Gastrocnemius medialis (tissue), 4 donors: Measurements from ENCODE around the gene FAM222B. TPM values are rescaled to one million over a fixed set of nuclear protein-coding genes. Genes with fewer than 3 reads are reported as not detected.

Experiments used
- ATAC-seq, 2 donors: fragments of 150-250 bp; one replicate each; pipeline ENCODE4 v1.9.1; 2016
- DNase-seq, 2 donors: peaks; one replicate each; pipeline ENCODE4 v3.0.0-alpha.2; 2019
- H3K27ac ChIP-seq, 4 donors: fragments of 200-600 bp; sonication (generic); 1 replicate in 1 of 4; 2 replicates in 3 of 4; pipeline ENCODE4 v1.5.1; 2016 to 2018; ENCODE audit warnings: mild to moderate bottlenecking in 2 of 4, moderate library complexity in 1 of 4
- H3K27me3 ChIP-seq, 3 donors: fragments of 200-600 bp; sonication (generic) in 2 of 3; 1 replicate in 1 of 3; 2 replicates in 2 of 3; pipeline versions ENCODE4 v1.5.1 to v1.6.0; 2016 to 2019; ENCODE audit warnings: mild to moderate bottlenecking in 1 of 3, moderate library complexity in 1 of 3
- H3K36me3 ChIP-seq, 2 donors: fragments of 200-600 bp; sonication (generic) in 1 of 2; one replicate each; pipeline ENCODE4 v1.5.1; 2017 to 2018
- H3K4me1 ChIP-seq, 2 donors: fragments of 200-600 bp; sonication (generic) in 1 of 2; one replicate each; pipeline ENCODE4 v1.5.1; 2016 to 2017; ENCODE audit warnings: mild to moderate bottlenecking in 2 of 2
- H3K4me3 ChIP-seq, 4 donors: fragments of 200-600 bp; sonication (generic) in 3 of 4; 1 replicate in 1 of 4; 2 replicates in 3 of 4; pipeline ENCODE4 v1.5.1; 2016 to 2019; ENCODE audit warnings: mild to moderate bottlenecking in 2 of 4
- H3K9me3 ChIP-seq, 3 donors: fragments of 200-600 bp; sonication (generic) in 2 of 3; 1 replicate in 1 of 3; 2 replicates in 2 of 3; pipeline ENCODE4 v1.5.1; 2016 to 2019
- POLR2A ChIP-seq, 2 donors: fragments of 450-650 bp; IDR thresholded peaks; one replicate each; pipeline ENCODE4 v1.6.1; 2017; ENCODE audit warnings: antibody characterized with exemption in 2 of 2, mild to moderate bottlenecking in 2 of 2, moderate library complexity in 2 of 2
- in situ Hi-C, 4 donors: fragments of 200-750 bp; cut with MboI; loops; one replicate each; pipeline versions ENCODE4 v1.15.0 to v1.8.0; 2017; ENCODE audit warnings: low sequenced_read_pairs in 4 of 4
- intact Hi-C: fragments of 100-400 bp; cut with DNase I; formaldehyde crosslinking; loops from one replicate; pipeline ENCODE4 v1.15.1; 2023; ENCODE audit warnings: low total_unique reads
- total RNA-seq, 4 donors: library from RNA; depleted of rRNA; stranded (reverse); fragments of >200 nt; gene quantifications; one replicate each; pipeline versions ENCODE4 v1.1.0 to v1.2.3, GENCODE V29; 2016
- TF ChIP-seq, protein P1 (sequence below), 5 experiments: fragments of 450-650 bp in 3 of 5; fragments of 200-600 bp in 2 of 5; sonication (generic) in 2 of 5; IDR thresholded peaks in 4 of 5; conservative IDR thresholded peaks in 1 of 5; 1 replicate in 4 of 5; 2 replicates in 1 of 5; pipeline ENCODE4 v1.5.1; 2016 to 2019; ENCODE audit warnings: antibody characterized with exemption in 5 of 5, mild to moderate bottlenecking in 3 of 5, moderate library complexity in 3 of 5

The FAM222B gene
- total RNA-seq, 4 donors from 2014 or later: 36.2 to 82.6 (median 66.8) TPM

GRCh38 chr17:28875848-28876550 lies 33.4 kb upstream of the FAM222B start:
- intact Hi-C loops: no loop called here
- H3K27ac ChIP-seq: no peak overlapping the region
- ATAC-seq: no peak
- H3K4me3 ChIP-seq: no peak overlapping the region
- no peak for TF ChIP-seq POLR2A (IDR thresholded peaks at IDR 0.05)
- TF ChIP-seq, protein P1, sequence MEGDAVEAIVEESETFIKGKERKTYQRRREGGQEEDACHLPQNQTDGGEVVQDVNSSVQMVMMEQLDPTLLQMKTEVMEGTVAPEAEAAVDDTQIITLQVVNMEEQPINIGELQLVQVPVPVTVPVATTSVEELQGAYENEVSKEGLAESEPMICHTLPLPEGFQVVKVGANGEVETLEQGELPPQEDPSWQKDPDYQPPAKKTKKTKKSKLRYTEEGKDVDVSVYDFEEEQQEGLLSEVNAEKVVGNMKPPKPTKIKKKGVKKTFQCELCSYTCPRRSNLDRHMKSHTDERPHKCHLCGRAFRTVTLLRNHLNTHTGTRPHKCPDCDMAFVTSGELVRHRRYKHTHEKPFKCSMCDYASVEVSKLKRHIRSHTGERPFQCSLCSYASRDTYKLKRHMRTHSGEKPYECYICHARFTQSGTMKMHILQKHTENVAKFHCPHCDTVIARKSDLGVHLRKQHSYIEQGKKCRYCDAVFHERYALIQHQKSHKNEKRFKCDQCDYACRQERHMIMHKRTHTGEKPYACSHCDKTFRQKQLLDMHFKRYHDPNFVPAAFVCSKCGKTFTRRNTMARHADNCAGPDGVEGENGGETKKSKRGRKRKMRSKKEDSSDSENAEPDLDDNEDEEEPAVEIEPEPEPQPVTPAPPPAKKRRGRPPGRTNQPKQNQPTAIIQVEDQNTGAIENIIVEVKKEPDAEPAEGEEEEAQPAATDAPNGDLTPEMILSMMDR (IDR thresholded peaks at IDR 0.05 in 4 of 5, conservative IDR thresholded peaks at IDR 0.05 in 1 of 5): no peak
- no peaks in the 10 kb centered on the region for H3K27me3 ChIP-seq
- no peak for DNase-seq
- in situ Hi-C loops: no loop called here
- H3K36me3 ChIP-seq: peaks cover 0 to 30% of the 10 kb centered on the region in 2 donors
- no peaks in the 10 kb centered on the region for H3K4me1 ChIP-seq
- H3K9me3 ChIP-seq: no peaks in the 10 kb centered on the region

DNA sequence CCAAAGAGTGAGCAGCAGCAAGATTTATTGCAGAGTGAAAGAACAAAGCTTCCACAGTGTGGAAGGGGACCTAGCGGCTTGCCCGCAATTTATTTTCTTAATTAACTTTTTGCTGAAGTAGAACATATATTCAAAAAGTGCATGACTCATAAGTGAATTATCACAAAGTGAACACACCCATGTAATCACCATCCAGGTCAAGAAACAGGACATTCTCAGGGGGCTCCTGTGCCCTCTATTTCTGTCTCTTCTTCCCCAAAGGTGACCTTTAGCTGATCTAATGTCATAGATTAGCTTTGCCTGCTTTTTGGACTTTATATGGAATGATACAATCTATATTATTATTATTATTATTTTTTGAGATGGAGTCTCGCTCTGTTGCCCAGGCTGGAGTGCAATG lies 32.2 kb upstream of the FAM222B start:
- H3K36me3 ChIP-seq: peaks cover 0 to 18% of the 10 kb centered on the region in 2 donors
- TF ChIP-seq, protein P1 (IDR thresholded peaks at IDR 0.05 in 4 of 5, conservative IDR thresholded peaks at IDR 0.05 in 1 of 5): no peak
- TF ChIP-seq POLR2A (IDR thresholded peaks at IDR 0.05): no peak
- no peak overlapping the region for H3K4me3 ChIP-seq
- in situ Hi-C loops: loop anchor here in 1 of 4 donors (25.0 kb wide), 1 partner anchor 112 kb away; no protein-coding TSS in a partner anchor
- H3K27me3 ChIP-seq: no peaks in the 10 kb centered on the region
- DNase-seq (no peak), ATAC-seq (no peak)
- intact Hi-C loops: no loop called here
- H3K27ac ChIP-seq: no peak overlapping the region
- no peaks in the 10 kb centered on the region for H3K4me1 ChIP-seq
- H3K9me3 ChIP-seq: no peaks in the 10 kb centered on the region

DNA sequence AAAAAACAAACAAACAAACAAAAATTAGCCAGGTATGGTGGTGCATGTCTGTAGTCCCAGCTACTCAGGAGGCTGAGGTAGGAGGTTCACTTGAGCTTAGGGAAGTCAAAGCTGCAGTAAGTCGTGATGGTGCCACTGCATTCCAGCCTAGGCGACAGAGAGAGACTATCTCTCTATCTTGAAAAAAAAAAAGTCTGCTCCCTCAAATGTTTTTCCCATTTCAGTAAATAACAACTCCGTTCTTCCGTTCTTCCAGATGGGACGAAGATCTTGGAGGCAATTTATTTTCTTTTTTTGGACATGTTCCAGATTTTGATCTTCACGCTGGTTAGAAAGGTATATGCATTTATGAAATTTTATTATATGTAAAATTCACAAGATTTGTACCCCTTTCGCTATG lies 31.2 kb upstream of the FAM222B start:
- Histone ChIP-seq H3K36me3 (peaks cover 0 to 8% of the 10 kb centered on the region in 2 donors), H3K9me3 (no peaks in the 10 kb centered on the region), H3K4me3 (no peak overlapping the region), H3K27ac (no peak overlapping the region), H3K4me1 (no peaks in the 10 kb centered on the region), H3K27me3 (no peaks in the 10 kb centered on the region)
- DNase-seq (no peak), ATAC-seq (no peak)
- in situ Hi-C loops (loop anchor here in 1 of 4 donors (25.0 kb wide), 1 partner anchor 112 kb away; no protein-coding TSS in a partner anchor), intact Hi-C loops (no loop called here)
- TF ChIP-seq, protein P1 (IDR thresholded peaks at IDR 0.05 in 4 of 5, conservative IDR thresholded peaks at IDR 0.05 in 1 of 5): no peak
- TF ChIP-seq POLR2A (IDR thresholded peaks at IDR 0.05): no peak

GRCh38 chr17:28871056-28871579 lies 28.5 kb upstream of the FAM222B start:
- Histone ChIP-seq H3K27ac (no peak overlapping the region), H3K27me3 (no peaks in the 10 kb centered on the region), H3K36me3 (no peaks in the 10 kb centered on the region), H3K4me3 (no peak overlapping the region), H3K4me1 (no peaks in the 10 kb centered on the region), H3K9me3 (no peaks in the 10 kb centered on the region)
- no peak for DNase-seq
- ATAC-seq: no peak
- intact Hi-C loops: no loop called here
- TF ChIP-seq, protein P1 (IDR thresholded peaks at IDR 0.05 in 4 of 5, conservative IDR thresholded peaks at IDR 0.05 in 1 of 5): no peak
- TF ChIP-seq POLR2A (IDR thresholded peaks at IDR 0.05): no peak
- in situ Hi-C loops: loop anchor here in 1 of 4 donors (25.0 kb wide), 1 partner anchor 109 kb away; no protein-coding TSS in a partner anchor
